ENCODE data around the gene APOA5. TPM values are rescaled to one million over a fixed set of nuclear protein-coding genes. Genes with fewer than 3 reads are reported as not detected.

The APOA5 gene
- total RNA-seq, 4 donors from 2014 or later = not detected

- peaks cover 14 to 22% (median 15%) of the 10 kb centered on the region in 3 donors for H3K4me1 ChIP-seq
- TF ChIP-seq POLR2A (IDR thresholded peaks at IDR 0.05) (no peak), CTCF (IDR thresholded peaks at IDR 0.05) (no peak)
- H3K9me3 ChIP-seq = no peaks in the 10 kb centered on the region
- WGBS, 2 donors = 83 to 90% methylated on average over 7 to 9 of the region's 14 CpGs
- no peaks in the 10 kb centered on the region for H3K36me3 ChIP-seq
- no peak overlapping the region for H3K4me3 ChIP-seq
- peaks cover 0 to 9% (median 0%) of the 10 kb centered on the region in 4 donors for H3K27me3 ChIP-seq
- intact Hi-C loops (cut with DNase I) = no loop called here
- H3K27ac ChIP-seq = no peak overlapping the region
- DNase-seq = no peak
These were observed 42.3 kb upstream of the APOA5 start for GRCh38 chr11:116833816-116834534.

GRCh38 chr11:116833491-116833815, 41.8 kb upstream of the APOA5 start:
- DNase-seq = no peak
- no peak for TF ChIP-seq CTCF (IDR thresholded peaks at IDR 0.05)
- TF ChIP-seq POLR2A (IDR thresholded peaks at IDR 0.05) = no peak
- Histone ChIP-seq H3K9me3 (no peaks in the 10 kb centered on the region), H3K36me3 (no peaks in the 10 kb centered on the region), H3K4me1 (peaks cover 14 to 22% (median 15%) of the 10 kb centered on the region in 3 donors), H3K27ac (no peak overlapping the region), H3K4me3 (no peak overlapping the region), H3K27me3 (peaks cover 0 to 9% (median 0%) of the 10 kb centered on the region in 4 donors)
- 93 to 94% methylated on average over 5 to 9 of the region's 10 CpGs for WGBS, 2 donors
- intact Hi-C loops (cut with DNase I) = no loop called here

GRCh38 chr11:116832350-116833290, 40.9 kb upstream of the APOA5 start:
- DNase-seq = no peak
- Histone ChIP-seq H3K27me3 (peaks cover 0 to 9% (median 0%) of the 10 kb centered on the region in 4 donors), H3K9me3 (no peaks in the 10 kb centered on the region), H3K36me3 (no peaks in the 10 kb centered on the region), H3K4me1 (peaks cover 14 to 22% (median 15%) of the 10 kb centered on the region in 3 donors), H3K27ac (no peak overlapping the region), H3K4me3 (no peak overlapping the region)
- 75 to 91% methylated on average over 4 to 8 of the region's 13 CpGs for WGBS, 2 donors
- no peak for TF ChIP-seq POLR2A (IDR thresholded peaks at IDR 0.05)
- TF ChIP-seq CTCF (IDR thresholded peaks at IDR 0.05) = no peak
- intact Hi-C loops (cut with DNase I) = no loop called here

- Histone ChIP-seq H3K27me3 (peaks cover 0 to 9% (median 0%) of the 10 kb centered on the region in 4 donors), H3K36me3 (no peaks in the 10 kb centered on the region), H3K4me3 (no peak overlapping the region), H3K27ac (no peak overlapping the region), H3K9me3 (no peaks in the 10 kb centered on the region), H3K4me1 (peaks cover 14 to 21% (median 15%) of the 10 kb centered on the region in 3 donors)
- TF ChIP-seq CTCF (IDR thresholded peaks at IDR 0.05) (no peak), POLR2A (IDR thresholded peaks at IDR 0.05) (no peak)
- intact Hi-C loops (cut with DNase I) = no loop called here
- WGBS, 2 donors = 85 to 91% methylated on average over 4 to 7 of the region's 7 CpGs
- DNase-seq = no peak
These were observed 40.2 kb upstream of the APOA5 start for GRCh38 chr11:116831790-116832349.

All from esophagus squamous epithelium (tissue), 5 donors.